ENCODE results near the gene MEGF6.

MEGF6 gene

GRCh38 chr1:3564921-3565831 is 46.1 kb downstream of the MEGF6 start:
- DNase-seq (ENCODE audit: low read depth): peak; percentile 44
- no peak overlapping the region for H3K4me3 ChIP-seq (ENCODE audit: low read depth, low read length)
- peak; percentile 92 for TF ChIP-seq CTCF (IDR thresholded peaks at IDR 0.05; ENCODE audit: insufficient read depth, low read depth, low read length, missing control alignments)

- no peak for DNase-seq (ENCODE audit: low read depth)
- no peak overlapping the region for H3K4me3 ChIP-seq (ENCODE audit: low read depth, low read length)
- no peak for TF ChIP-seq CTCF (IDR thresholded peaks at IDR 0.05; ENCODE audit: insufficient read depth, low read depth, low read length, missing control alignments)
Observed at GRCh38 chr1:3563610-3564009, 47.7 kb downstream of the MEGF6 start.

DNA sequence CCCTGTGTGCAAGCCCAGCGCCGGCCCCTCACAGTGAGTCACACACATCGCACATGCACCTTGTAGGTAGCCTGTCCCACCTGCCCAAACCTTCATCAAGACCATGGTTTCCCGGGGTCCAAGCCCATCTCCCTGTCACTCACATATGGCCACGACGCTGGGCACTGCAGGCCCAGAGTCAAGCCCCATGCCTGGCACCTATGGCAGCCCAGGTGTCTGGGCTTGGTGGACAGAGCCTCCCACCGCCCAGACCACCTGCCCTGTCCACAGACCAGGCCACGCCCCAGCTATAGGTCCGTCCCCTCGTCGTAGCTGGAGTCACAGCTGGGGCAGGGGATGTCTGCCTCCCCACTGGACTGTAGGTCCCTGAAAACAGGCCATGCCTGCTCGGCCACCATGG is 48.2 kb downstream of the MEGF6 start:
- TF ChIP-seq CTCF (IDR thresholded peaks at IDR 0.05; ENCODE audit: insufficient read depth, low read depth, low read length, missing control alignments): no peak
- DNase-seq (ENCODE audit: low read depth): no peak
- H3K4me3 ChIP-seq (ENCODE audit: low read depth, low read length): no peak overlapping the region

- no peak for TF ChIP-seq CTCF (IDR thresholded peaks at IDR 0.05; ENCODE audit: insufficient read depth, low read depth, low read length, missing control alignments)
- no peak for DNase-seq (ENCODE audit: low read depth)
- no peak overlapping the region for H3K4me3 ChIP-seq (ENCODE audit: low read depth, low read length)
Observed at GRCh38 chr1:3562712-3563111, 48.6 kb downstream of the MEGF6 start.

DNA sequence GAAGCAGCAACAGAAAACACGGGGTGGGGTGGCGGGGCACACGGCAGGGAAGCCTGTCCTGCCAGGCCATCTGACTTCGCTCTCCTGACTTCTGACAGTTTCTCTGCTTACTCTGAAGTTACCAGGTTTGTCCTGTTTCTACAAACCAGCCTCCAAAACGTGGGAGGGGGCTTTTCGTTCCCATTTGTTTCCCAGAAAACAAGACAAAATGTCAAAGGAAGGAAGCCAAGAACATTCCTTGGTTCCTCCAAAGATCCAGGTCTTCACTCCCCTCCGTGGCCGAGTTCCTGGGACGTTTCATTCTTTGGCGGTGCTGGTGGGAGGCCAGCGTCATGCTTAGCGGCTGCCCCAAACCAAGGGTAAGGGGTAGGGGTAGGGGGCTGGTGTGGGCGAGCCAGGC is 49.6 kb downstream of the MEGF6 start:
- DNase-seq (ENCODE audit: low read depth): no peak
- no peak overlapping the region for H3K4me3 ChIP-seq (ENCODE audit: low read depth, low read length)
- no peak for TF ChIP-seq CTCF (IDR thresholded peaks at IDR 0.05; ENCODE audit: insufficient read depth, low read depth, low read length, missing control alignments)

- no peak for TF ChIP-seq CTCF (IDR thresholded peaks at IDR 0.05; ENCODE audit: insufficient read depth, low read depth, low read length, missing control alignments)
- no peak overlapping the region for H3K4me3 ChIP-seq (ENCODE audit: low read depth, low read length)
- no peak for DNase-seq (ENCODE audit: low read depth)
Observed at GRCh38 chr1:3560981-3561380, 50.3 kb downstream of the MEGF6 start.
